ENCODE measurements around the gene ABHD2. TPM values are rescaled to one million over a fixed set of nuclear protein-coding genes. Genes with fewer than 3 reads are reported as not detected.

Gene ABHD2
- total RNA-seq, 4 donors from 2014 or later, result 19.3 to 150 (median 64.5) TPM

- TF ChIP-seq, protein P1, sequence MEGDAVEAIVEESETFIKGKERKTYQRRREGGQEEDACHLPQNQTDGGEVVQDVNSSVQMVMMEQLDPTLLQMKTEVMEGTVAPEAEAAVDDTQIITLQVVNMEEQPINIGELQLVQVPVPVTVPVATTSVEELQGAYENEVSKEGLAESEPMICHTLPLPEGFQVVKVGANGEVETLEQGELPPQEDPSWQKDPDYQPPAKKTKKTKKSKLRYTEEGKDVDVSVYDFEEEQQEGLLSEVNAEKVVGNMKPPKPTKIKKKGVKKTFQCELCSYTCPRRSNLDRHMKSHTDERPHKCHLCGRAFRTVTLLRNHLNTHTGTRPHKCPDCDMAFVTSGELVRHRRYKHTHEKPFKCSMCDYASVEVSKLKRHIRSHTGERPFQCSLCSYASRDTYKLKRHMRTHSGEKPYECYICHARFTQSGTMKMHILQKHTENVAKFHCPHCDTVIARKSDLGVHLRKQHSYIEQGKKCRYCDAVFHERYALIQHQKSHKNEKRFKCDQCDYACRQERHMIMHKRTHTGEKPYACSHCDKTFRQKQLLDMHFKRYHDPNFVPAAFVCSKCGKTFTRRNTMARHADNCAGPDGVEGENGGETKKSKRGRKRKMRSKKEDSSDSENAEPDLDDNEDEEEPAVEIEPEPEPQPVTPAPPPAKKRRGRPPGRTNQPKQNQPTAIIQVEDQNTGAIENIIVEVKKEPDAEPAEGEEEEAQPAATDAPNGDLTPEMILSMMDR (IDR thresholded peaks at IDR 0.05 in 4 of 5, conservative IDR thresholded peaks at IDR 0.05 in 1 of 5), result no peak
- TF ChIP-seq POLR2A (IDR thresholded peaks at IDR 0.05), result no peak
- in situ Hi-C loops (cut with MboI; ENCODE audit: low sequenced_read_pairs in 4 of 4), result loop anchor here in 1 of 4 donors (10.0 kb wide), 1 partner anchor 175 kb away; the partner anchor contains the start of gene MFGE8
- ATAC-seq (no peak), DNase-seq (no peak)
- Histone ChIP-seq H3K27me3 (no peaks in the 10 kb centered on the region), H3K9me3 (no peaks in the 10 kb centered on the region), H3K4me1 (peaks cover 44 to 56% of the 10 kb centered on the region in 2 donors), H3K27ac (peak overlapping the region; percentile 93 to 99 (median 98)), H3K36me3 (peaks cover 0 to 10% of the 10 kb centered on the region in 2 donors), H3K4me3 (peak overlapping the region; percentile 75 to 94 (median 90))
- intact Hi-C loops (cut with DNase I; ENCODE audit: low total_unique reads), result loop anchor here (2.0 to 10.0 kb wide), 4 partner anchors 39 to 625 kb away; partner anchors contain the start of genes MFGE8, MRPL46 and MRPS11
These were observed 1.3 kb downstream of the ABHD2 start for GRCh38 chr15:89089316-89090230.

- Histone ChIP-seq H3K4me1 (peaks cover 44 to 60% of the 10 kb centered on the region in 2 donors), H3K27ac (peak overlapping the region; percentile 93 to 99 (median 98)), H3K9me3 (no peaks in the 10 kb centered on the region), H3K4me3 (peak overlapping the region; percentile 34 to 94 (median 84)), H3K27me3 (no peaks in the 10 kb centered on the region), H3K36me3 (peaks cover 0 to 10% of the 10 kb centered on the region in 2 donors)
- TF ChIP-seq, protein P1 (IDR thresholded peaks at IDR 0.05 in 4 of 5, conservative IDR thresholded peaks at IDR 0.05 in 1 of 5), result no peak
- TF ChIP-seq POLR2A (IDR thresholded peaks at IDR 0.05), result peak; percentile 54 to 78
- intact Hi-C loops (cut with DNase I; ENCODE audit: low total_unique reads) (no loop called here), in situ Hi-C loops (cut with MboI; ENCODE audit: low sequenced_read_pairs in 4 of 4) (loop anchor here in 1 of 4 donors (10.0 kb wide), 1 partner anchor 176 kb away; the partner anchor contains the start of gene MFGE8)
- peak; percentile 7 to 34 for ATAC-seq
- DNase-seq, result peak; percentile 79 to 84
These were observed 2.8 kb downstream of the ABHD2 start for GRCh38 chr15:89090791-89091626.

DNA sequence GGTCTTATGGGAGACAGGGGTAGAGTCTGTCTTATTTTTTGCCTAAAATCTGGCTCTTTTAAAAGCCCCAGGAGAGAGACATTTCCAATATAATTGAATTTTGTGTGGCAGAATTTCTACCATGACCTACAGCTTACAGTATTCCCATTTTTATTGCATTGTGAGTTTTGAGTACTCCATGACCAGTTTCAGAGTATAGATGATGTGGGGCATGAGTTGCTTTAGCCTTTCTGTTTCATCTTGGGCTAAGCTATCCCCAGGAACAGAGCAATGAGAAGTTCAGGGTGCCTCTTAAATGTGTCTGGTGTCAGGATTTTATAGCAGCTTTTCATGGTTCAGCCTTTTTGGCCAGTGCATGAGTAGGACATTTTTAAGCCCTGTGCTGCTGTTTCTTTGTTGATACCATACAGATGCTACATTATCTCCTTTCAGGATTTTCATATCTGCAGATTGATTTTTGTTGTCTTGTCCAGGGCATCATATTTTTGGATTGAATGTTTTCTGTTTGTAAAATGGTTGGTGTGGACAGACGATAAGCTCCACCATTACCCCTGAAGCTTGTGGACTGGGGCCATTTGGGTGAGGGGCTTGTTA, 3.5 kb downstream of the ABHD2 start:
- Histone ChIP-seq H3K27ac (peak overlapping the region; percentile 93 to 99 (median 98)), H3K9me3 (no peaks in the 10 kb centered on the region), H3K36me3 (peaks cover 0 to 10% of the 10 kb centered on the region in 2 donors), H3K27me3 (no peaks in the 10 kb centered on the region), H3K4me1 (peaks cover 48 to 64% of the 10 kb centered on the region in 2 donors), H3K4me3 (peak overlapping the region; percentile 34 to 94 (median 56))
- in situ Hi-C loops (cut with MboI; ENCODE audit: low sequenced_read_pairs in 4 of 4) (loop anchor here in 1 of 4 donors (10.0 kb wide), 1 partner anchor 177 kb away; the partner anchor contains the start of gene MFGE8), intact Hi-C loops (cut with DNase I; ENCODE audit: low total_unique reads) (no loop called here)
- TF ChIP-seq, protein P1 (IDR thresholded peaks at IDR 0.05 in 4 of 5, conservative IDR thresholded peaks at IDR 0.05 in 1 of 5), result no peak
- no peak for TF ChIP-seq POLR2A (IDR thresholded peaks at IDR 0.05)
- DNase-seq (no peak), ATAC-seq (no peak)

GRCh38 chr15:89093509-89093908, 5.3 kb downstream of the ABHD2 start:
- peak overlapping the region; percentile 51 to 99 (median 98) for H3K27ac ChIP-seq
- in situ Hi-C loops (cut with MboI; ENCODE audit: low sequenced_read_pairs in 4 of 4), result loop anchor here in 1 of 4 donors (10.0 kb wide), 1 partner anchor 179 kb away; the partner anchor contains the start of gene MFGE8
- no peaks in the 10 kb centered on the region for H3K27me3 ChIP-seq
- H3K4me3 ChIP-seq, result no peak overlapping the region
- TF ChIP-seq POLR2A (IDR thresholded peaks at IDR 0.05), result no peak
- TF ChIP-seq, protein P1 (IDR thresholded peaks at IDR 0.05 in 4 of 5, conservative IDR thresholded peaks at IDR 0.05 in 1 of 5), result no peak
- intact Hi-C loops (cut with DNase I; ENCODE audit: low total_unique reads), result no loop called here
- peaks cover 0 to 10% of the 10 kb centered on the region in 2 donors for H3K36me3 ChIP-seq
- DNase-seq (no peak), ATAC-seq (no peak)
- peaks cover 55 to 72% of the 10 kb centered on the region in 2 donors for H3K4me1 ChIP-seq
- H3K9me3 ChIP-seq, result no peaks in the 10 kb centered on the region

Data from gastrocnemius medialis (tissue), 4 donors.